Activated CD8-positive, alpha-beta memory T cell treated with anti-CD3 and anti-CD28 coated beads, Interleukin-2, amount 50 U/mL, for 4 hours (primary cell): ENCODE results near the gene MPRIP.
"Not testable (repeated sequence)": the region's sequence is repeated elsewhere in the genome, so short reads cannot be mapped to it uniquely, and the experiment has no call there.

Source experiments
- DNase-seq: peaks from one replicate; pipeline ENCODE4 v3.0.0-alpha.2; 2020

The MPRIP gene

DNA sequence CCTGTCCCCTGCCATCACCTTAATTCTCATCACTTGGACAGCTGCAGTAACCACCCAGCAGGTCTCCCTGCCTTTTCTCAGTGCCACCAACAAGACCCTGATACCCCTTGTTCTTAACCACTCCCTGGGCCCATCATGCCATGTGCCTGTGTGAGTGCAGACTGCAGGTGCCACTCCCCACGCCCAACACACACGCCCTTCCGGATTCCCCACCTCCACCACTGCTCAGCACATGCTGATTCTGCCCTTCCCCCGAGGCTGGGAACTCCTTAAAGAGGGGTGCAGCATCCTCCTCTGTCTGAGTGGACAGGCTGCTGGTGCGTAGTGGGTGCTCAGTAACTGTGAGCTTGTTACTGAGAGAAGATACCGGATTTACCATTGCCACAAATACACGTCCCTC, 111.5 kb downstream of the MPRIP start:
- DNase-seq, result no peak

DNA sequence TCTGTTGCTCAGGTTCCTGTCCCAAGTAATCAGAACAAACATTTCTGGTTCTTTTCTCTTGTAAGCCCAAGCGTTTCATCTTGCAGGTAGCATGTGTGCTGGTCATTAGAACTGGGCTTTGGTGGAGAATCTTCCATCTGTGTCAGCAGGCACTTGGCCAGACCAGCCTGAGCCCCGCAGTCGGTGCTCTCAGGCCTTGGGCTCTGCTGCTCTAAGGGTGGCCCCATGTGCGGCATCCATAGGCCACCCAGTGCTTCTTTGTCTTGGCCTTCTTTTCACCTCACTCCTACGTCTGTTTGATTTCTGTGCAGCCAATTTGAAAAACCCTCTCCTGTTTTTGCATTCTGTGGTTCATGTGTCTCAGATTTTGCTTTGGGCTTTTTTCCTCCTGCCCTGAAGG, 112.3 kb downstream of the MPRIP start:
- DNase-seq, result no peak

DNA sequence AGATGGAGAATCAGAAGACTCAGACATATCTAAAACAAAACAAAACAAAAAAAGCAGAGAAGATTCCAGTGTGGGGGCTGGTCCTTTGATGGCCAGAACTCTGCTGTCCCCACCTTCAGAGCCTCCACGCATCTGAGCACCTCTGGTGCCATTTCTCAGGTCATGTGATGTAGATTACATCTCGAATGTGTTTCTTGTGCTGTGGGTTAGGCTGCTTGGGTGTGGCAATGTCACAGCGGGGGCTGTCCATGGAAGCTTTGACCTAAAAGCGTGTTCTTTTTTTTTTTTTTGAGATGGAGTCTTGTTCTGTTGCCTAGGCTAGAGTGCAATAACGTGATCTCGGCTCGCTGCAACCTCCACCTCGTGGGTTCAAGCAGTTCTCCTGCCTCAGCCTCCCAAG, 112.7 kb downstream of the MPRIP start:
- DNase-seq, result no peak

DNA sequence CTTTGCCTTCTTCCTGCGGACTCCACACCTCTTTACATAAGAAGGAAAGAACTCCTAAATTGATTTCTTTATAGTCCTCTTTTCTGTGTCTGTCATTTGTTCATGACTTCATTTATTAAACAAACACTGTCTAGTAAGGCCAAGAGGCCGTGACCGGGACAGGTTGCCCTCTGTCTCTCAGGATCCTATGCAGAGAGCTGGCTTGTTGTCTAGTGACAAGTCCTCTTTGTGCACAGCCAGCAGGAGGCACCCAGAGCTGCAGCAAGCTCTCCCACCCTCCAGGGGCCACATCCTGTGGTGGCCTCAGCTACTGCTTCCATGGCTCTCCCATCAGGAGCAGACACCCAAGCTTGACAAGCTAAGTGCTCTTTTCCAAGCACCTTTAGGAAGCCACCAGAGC, 113.3 kb downstream of the MPRIP start:
- DNase-seq, result no peak

DNA sequence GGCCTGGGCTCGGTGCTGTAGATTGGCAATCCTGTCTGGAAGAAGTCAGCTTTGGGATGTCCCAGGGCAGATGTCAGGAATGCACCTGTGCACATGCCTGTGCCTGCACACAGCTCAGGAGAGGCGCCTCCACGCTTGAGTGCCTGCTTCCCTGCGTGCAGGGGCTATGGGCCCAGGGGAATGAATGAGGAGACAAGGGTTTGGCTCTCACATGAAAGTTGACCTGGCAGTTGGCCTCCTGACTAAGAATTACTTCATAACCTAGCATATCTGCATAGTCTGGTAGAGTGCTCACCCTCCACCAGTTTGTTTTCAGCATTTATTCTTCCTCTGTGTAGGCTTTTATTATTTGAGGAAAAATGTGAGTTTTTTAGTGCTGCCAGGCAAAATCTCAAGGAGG, 113.8 kb downstream of the MPRIP start:
- DNase-seq, result no peak

DNA sequence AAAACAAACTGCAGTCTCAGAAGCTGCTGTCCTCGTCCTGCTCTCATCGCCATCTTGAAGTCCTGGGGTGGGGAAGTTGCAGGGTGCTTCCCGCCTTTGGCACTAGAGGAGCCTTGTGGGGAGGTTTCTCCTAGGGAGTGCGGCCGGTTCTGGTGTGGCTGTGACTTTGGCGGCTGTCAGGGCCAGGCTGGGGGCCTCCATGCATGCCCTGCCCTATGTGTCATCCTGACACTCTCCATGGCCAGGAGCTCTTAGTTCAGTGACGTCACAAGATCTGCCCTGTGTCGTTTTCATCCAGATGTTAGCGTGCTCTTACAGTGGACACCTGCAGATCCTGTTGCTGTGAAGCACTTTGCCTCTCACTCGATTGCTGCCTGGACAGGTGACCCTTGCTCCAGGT, 114.3 kb downstream of the MPRIP start:
- no peak for DNase-seq

DNA sequence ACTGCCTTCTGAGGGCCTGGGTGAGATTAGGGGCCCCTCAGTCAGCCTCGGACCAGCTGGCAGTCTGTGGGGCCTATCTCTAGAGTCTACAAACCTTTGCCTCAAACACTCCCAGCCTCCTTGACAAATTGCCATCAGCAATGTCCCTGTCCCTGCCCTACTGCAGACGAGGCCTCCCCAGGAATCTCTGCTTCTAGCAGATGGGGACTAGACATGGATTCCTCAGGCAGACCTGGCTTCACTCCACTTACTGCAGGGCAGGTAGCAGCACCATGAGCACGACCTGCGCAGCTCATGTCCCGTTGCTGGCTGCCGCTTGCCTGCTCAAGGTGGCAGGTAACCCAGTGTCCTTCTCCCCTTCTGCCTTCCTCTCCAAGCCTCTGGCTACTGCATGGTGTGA, 114.8 kb downstream of the MPRIP start:
- DNase-seq, result no peak

DNA sequence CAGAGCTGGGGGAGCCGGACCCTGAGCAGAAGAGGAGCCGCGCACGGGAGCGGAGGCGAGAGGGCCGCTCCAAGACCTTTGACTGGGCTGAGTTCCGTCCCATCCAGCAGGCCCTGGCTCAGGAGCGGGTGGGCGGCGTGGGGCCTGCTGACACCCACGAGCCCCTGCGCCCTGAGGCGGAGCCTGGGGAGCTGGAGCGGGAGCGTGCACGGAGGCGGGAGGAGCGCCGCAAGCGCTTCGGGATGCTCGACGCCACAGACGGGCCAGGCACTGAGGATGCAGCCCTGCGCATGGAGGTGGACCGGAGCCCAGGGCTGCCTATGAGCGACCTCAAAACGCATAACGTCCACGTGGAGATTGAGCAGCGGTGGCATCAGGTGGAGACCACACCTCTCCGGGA, 116.2 kb downstream of the MPRIP start:
- not testable (repeated sequence) for DNase-seq

DNA sequence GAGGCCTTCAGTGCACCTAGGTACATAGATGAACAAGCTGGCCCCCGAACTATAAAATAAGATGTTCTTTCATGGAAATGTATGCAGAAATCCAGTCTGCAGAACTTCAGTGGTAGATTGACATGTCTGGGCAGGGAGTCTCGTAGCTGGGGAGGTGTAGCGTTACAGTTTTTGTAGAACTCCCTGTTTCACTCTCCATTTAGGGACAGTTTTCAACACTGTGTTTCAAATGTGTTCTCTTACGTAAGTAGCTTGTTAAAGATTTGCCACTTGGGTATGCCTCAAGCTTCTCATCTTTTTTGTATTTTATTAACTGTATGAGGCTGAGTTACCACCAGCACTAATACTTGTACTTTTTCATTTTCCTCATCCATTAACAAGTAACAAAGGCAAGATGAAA, 117.3 kb downstream of the MPRIP start:
- no peak for DNase-seq

DNA sequence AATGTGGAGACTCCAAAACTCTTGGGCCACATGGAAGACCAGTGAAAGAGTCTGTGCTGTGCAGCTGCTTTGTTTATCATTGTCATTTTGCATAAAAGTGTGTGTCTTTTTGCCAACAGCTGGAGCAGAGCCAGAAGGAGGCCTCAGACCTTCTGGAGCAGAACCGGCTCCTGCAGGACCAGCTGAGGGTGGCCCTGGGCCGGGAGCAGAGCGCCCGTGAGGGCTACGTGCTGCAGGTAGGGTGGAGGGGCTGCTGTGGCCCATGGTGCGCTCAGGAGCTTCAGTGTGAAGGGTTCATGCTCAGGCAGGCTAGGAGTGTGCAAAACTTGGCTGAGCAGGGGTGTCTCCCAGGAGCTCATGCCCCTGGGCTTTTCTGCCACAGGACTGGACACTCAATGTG, 118.9 kb downstream of the MPRIP start:
- no peak for DNase-seq

DNA sequence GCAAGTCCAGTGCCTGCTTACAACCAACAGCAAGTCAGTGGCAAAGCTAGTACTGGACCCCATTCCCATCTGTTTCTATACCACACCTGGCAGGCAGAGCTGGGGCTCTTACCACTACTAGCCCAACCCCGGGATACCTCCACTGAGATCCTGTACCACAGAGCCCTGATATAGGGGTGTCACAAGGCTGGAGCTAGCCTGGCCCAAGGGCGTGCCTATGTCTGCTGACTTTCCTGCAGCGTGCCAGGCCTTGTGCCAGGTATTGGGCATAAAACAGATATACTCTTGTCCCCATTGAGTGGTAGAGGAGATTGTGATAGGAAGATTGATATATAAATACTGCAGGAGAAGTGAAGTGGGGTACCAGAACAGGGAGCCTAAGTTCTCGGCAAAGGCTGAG, 119.5 kb downstream of the MPRIP start:
- DNase-seq, result no peak

DNA sequence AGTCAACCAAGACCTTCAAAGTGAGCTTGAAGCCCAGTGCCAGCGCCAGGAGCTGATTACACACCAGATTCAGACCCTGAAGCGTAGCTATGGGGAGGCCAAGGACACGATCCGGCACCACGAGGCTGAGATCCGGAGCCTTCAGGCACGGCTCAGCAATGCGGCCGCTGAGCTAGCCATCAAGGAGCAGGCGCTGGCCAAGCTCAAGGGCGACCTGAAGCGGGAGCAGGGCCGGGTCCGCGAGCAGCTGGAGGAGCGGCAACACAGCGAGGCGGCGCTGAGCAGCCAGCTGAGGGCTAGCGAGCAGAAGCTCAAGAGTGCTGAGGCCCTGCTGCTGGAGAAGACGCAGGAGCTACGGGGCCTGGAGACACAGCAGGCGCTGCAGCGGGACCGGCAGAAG, 121.9 kb downstream of the MPRIP start:
- no peak for DNase-seq

DNA sequence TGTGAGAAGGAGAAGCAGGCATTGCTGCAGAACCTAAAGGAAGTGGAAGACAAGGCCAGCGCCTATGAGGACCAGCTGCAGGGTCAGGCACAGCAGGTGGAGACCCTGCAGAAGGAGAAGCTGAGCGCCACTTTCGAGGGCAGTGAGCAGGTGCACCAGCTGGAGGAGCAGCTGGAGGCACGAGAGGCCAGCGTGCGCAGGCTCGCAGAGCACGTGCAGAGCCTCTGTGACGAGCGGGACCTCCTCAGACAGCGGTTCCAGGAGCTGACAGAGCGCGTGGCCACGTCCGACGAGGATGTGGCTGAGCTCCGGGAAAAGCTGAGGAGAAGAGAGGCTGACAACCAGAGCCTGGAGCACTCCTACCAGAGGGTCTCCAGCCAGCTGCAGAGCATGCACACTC, 122.4 kb downstream of the MPRIP start:
- DNase-seq, result no peak

DNA sequence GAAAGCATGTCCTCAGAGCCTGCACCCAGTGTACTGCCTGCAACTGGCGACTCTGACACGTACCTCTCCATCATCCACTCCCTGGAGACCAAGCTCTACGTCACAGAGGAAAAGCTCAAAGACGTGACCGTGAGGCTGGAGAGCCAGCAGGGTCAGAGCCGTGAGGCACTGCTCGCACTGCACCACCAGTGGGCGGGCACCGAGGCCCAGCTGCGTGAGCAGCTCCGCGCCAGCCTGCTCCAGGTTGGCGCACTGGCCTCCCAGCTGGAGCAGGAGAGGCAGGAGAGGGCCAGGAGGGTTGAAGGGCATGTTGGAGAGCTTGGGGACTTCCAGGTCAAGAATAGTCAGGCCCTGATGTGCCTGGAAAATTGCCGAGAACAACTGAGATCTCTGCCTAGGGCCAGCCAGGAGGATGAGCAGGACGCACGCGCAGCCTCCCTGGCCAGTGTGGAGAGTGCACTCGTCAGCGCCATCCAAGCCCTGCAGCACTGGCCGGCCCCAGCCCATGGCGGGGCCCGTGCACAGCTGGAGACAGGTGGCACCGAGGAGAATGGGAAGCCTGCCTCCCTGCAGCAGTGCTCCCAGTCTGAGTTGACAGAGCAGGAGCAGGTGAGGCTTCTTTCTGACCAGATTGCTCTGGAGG, 123.5 kb downstream of the MPRIP start:
- DNase-seq, result no peak

DNA sequence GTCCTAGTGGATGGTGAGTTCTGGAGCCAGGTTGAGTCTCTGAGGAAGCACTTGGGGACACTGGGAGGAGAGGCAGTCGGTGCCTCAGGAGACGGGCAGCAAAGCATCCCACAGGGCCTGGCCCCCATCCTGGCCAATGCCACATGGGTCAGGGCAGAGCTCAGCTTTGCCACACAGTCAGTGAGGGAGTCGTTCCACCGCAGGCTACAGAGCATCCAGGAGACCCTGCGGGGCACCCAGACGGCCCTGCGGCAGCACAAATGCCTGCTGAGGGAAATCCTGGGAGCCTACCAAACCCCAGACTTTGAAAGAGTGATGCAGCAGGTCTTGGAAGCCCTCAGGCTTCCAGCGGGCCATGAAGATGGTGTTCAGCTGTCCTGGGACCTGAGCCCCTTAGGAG, 124.2 kb downstream of the MPRIP start:
- no peak for DNase-seq

DNA sequence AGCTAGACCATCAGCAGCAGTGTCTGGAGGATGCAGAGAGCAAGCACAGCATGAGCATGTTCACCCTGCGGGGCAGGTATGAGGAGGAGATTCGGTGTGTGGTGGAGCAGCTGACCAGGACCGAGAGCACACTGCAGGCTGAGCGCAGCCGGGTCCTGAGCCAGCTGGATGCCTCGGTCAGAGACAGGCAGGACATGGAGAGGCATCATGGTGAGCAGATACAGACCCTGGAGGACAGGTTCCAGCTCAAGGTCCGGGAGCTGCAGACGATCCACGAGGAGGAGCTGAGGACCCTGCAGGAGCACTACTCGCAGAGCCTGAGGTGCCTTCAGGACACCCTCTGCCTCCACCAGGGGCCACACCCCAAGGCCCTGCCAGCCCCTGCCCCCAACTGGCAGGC, 125.1 kb downstream of the MPRIP start:
- DNase-seq, result no peak

DNA sequence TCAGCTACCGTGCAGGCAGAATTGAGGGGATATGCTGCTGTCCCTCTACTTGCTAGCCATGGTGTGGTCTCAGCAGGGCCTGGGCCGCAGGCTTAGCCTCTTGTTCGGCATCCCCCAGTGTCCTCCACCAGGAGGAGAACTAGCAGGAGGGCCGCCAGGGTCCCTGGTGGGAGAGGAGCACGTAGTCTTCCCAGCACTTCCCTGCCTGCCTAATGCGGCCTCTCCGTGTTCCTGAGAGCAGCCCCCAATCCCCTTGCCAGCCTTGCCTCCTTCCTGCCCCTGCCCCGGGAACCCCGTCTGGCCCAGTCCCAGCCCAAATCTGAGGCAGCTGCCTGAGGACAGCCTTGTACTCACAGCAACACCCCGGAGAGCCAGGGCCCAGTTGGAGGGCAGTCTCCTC, 125.7 kb downstream of the MPRIP start:
- DNase-seq, result no peak

DNA sequence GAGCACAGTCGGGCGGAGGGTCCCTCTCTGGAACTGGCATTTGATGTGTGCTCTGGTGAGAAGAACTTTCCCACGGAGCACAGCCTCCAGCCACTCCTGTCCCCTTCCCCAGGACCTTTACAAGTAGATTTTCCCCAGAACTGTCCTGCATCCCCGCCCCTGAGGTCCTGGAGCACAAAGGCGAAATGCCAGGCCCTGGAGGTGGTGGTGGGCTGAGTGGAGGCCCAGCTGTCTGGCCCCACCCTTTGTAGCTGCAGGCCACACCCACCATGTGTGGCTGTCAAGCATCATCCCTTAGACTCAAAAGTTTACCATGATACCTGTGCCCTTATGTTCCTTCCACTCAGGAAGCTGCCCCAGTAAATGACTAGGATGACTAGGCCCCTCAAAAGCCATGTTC, 126.1 kb downstream of the MPRIP start:
- no peak for DNase-seq

DNA sequence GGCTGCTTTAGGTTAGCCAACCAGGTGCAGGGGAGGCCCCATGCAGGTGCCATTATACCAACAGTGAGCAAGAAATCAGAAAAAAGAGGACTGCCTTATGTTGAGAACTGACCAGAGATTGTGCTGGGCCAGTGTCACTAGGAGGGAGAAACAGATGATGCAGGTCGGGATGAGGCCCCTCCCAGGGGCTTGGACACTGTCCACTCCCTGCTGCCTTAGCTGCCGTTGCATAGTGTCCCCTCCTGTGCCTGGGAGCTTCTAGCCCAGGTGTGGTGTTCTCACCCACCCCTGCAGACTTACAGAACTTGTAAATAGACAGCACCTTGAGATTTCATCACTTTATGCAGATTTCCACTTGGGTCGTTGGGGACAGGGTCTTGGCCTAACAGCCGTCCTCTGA, 127.1 kb downstream of the MPRIP start:
- no peak for DNase-seq

DNA sequence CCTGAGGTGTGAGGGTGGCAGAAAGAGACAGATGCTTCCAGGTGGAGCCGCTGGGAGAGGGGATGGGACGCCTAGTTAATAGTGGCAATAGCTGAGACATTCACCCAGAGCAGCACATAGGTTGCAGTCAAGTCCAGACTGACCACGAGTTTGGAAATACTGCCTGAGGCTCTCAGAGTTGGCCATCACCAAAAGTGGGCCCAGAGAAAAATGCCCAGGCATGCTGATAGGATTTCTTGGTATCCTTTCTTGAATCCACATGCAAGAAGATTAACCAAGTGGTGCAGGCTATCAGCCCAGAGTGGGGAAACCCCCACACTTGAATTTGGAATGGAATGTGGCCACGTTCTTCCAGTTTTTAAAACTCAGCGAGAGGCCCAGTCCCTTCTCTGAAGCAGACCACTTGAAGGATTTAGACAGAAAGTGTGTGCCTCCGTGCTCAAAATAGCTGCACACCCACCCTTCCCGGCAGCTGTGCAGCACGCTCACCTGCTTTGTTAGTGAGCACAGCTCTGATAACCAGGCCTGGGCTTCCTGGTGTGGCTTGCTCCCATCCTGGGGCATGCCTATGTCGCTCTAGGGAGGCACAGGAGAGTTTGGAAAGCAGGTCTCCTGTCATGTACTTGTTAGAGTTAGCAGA, 128.2 kb downstream of the MPRIP start:
- no peak for DNase-seq

DNA sequence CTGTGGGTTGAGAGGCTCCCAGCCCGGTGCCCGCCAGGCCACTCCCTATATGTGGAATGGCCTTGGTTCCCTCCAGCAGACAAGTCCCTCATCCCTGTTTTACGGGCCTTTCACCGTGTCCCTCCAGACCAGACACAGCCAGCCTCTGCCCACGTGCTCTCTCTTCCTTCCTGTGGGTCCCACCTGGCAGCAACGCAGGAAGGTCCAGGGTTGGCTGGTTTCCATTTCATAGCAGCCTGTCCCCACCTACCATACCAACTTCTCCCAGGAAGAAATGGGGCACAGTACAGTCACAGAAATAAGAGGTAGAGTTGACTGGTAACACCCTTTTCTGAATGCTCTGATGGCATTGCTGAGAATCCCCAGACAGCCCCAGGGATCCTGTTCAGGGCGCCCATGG, 128.9 kb downstream of the MPRIP start:
- no peak for DNase-seq

DNA sequence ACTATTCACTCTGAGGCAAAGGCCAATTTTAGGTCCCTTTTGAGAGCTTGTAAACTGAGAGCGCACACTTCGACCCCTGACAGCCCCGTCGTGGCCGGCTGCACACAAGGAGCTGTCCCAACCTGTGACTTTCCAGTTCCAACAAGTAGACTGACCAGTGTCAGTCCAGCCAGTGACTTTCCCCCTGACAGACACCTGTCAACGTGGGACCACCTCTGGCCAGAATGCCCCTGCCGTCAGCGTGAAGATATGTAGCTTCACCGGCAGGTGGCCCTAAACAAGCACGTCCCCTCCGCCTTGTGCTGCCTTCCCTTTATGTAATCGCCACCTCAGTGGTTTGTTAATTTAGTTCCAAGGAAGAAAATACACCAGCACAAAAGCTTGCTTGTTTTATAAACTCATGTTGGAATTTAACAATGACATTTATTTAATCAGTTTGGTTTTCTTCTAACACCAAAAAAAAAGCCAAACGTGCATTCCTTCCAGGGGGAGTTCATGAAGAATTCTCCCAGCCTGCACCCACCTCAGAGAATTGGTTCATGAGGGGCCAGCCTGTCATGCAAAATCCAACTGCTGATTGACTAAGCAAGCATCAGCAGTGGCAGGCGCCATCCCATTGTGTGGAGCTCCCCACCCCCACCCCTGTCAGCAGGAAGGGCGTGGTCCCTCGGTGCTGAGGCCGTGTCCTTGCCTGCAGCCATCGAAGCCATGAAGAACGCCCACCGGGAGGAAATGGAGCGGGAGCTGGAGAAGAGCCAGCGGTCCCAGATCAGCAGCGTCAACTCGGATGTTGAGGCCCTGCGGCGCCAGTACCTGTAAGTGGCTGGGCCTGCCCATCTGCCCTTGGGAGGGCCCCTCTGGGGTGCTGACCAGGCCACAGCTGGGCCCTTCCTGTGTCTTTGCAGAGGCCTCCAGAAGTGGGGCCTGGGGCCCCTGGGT, 130.0 kb downstream of the MPRIP start:
- DNase-seq, result no peak

DNA sequence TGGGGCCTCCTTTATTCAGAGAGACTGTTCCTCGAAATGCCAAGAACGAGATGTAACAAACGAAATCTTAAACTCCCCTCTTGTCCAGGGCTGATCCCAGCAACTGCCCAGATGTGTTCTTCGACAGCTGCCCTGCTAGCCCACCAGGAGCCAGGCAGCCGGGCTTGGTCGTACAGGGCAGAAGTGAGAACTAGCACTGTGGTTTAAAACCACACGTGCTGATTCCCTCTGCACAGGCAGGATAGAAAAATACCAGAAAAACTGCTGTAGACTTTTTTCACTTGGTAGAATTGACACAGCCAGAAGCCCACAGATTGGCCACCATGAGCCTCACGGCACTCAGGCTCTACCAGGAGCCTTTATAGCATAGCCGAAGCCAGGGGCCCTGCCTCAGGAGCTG, 130.7 kb downstream of the MPRIP start:
- no peak for DNase-seq

DNA sequence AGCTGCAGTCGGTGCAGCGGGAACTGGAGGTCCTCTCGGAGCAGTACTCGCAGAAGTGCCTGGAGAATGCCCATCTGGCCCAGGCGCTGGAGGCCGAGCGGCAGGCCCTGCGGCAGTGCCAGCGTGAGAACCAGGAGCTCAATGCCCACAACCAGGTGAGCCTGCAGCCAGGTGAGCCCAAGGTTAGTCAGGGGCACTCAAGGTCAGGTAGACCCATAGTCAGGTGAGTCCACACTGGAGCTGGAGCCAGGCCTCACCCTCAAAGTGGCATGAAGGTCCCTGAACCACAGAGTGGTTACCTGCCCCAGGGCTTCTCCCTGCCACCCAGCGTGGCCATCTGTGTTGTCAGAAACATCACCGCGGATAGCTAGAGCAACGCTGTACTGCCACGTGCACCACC, 131.7 kb downstream of the MPRIP start:
- DNase-seq, result no peak
